H1 (cell line): Measurements from ENCODE around the gene SPATS2L. TPM values are rescaled to one million over a fixed set of nuclear protein-coding genes. Genes with fewer than 3 reads are reported as not detected.

Source experiments
- CTCF ChIA-PET: fragments of 300-600 bp; sonication (Branson Sonifier 250); formaldehyde crosslinking; loops from one replicate; lab custom pipeline; 2021; ENCODE audit not compliant: partially characterized antibody; lab: Charles Lee
- POLR2A ChIA-PET: fragments of 300-600 bp; sonication (Branson Sonifier 250); formaldehyde crosslinking; loops from one replicate; lab custom pipeline; 2021; ENCODE audit warnings: inconsistent platforms; ENCODE audit not compliant: partially characterized antibody; lab: Charles Lee
- DNase-seq, 2 experiments: peaks; one replicate each; pipeline versions ENCODE4 v3.0.0 to v3.0.0-alpha.2; 2010 to 2022; ENCODE audit warnings: low spot score in 2 of 2, low read depth in 1 of 2, mixed read lengths in 1 of 2
- FAIRE-seq: peaks from 2 replicates; lab custom pipeline; 2011; peaks lifted over from hg19 to GRCh38; lab: Jason Lieb, UNC
- H2AFZ ChIP-seq: 2 replicates; pipeline ENCODE4 v1.8.1; 2012; ENCODE audit warnings: low read length, inconsistent platforms
- H2AK5ac ChIP-seq: 2 replicates; pipeline ENCODE4 v1.6.1; 2013; ENCODE audit warnings: low read depth, low read length
- H2BK120ac ChIP-seq: replicated peaks from 2 replicates; pipeline ENCODE3; 2013; ENCODE audit warnings: low read depth, low read length, inconsistent platforms
- H2BK12ac ChIP-seq: 2 replicates; pipeline ENCODE4 v1.6.1; 2013; ENCODE audit warnings: low read depth, low read length
- H2BK15ac ChIP-seq: 2 replicates; pipeline ENCODE4 v1.6.1; 2013; ENCODE audit warnings: low read length
- H2BK20ac ChIP-seq: 2 replicates; pipeline ENCODE4 v1.6.1; 2013; ENCODE audit warnings: low read length
- H2BK5ac ChIP-seq: 2 replicates; pipeline ENCODE4 v1.6.1; 2013; ENCODE audit warnings: low read depth, low read length
- H3K14ac ChIP-seq: 2 replicates; pipeline ENCODE4 v1.6.1; 2013; ENCODE audit warnings: inconsistent platforms; ENCODE audit not compliant: insufficient read length
- H3K18ac ChIP-seq: 2 replicates; pipeline ENCODE4 v1.6.1; 2013; ENCODE audit warnings: low read length; ENCODE audit errors: extremely low read depth
- H3K23ac ChIP-seq: 2 replicates; pipeline ENCODE4 v1.6.1; 2013; ENCODE audit warnings: inconsistent platforms; ENCODE audit not compliant: insufficient read length
- H3K23me2 ChIP-seq: 2 replicates; pipeline ENCODE4 v1.6.1; 2013; ENCODE audit warnings: low read depth, low read length
- H3K27ac ChIP-seq: 2 replicates; pipeline ENCODE4 v1.6.1; 2011; ENCODE audit warnings: low read depth, low read length, inconsistent platforms
- H3K27me3 ChIP-seq, 4 experiments: replicated peaks in 1 of 4; 1 replicate in 1 of 4; 2 replicates in 3 of 4; pipeline versions ENCODE4 v1.6.1 to v1.8.1; 2011 to 2013; ENCODE audit warnings: low read length in 3 of 4, mild to moderate bottlenecking in 3 of 4, inconsistent platforms in 2 of 4, mixed read lengths in 2 of 4, moderate library complexity in 1 of 4; ENCODE audit not compliant: control insufficient read depth in 3 of 4, insufficient read depth in 3 of 4; ENCODE audit errors: extremely low read depth in 1 of 4
- H3K36me3 ChIP-seq, 4 experiments: 2 replicates each; pipeline versions ENCODE4 v1.6.1 to v1.8.1; 2011 to 2013; ENCODE audit warnings: mild to moderate bottlenecking in 4 of 4, low read length in 3 of 4, moderate library complexity in 2 of 4, control low read depth in 1 of 4, inconsistent platforms in 1 of 4; ENCODE audit not compliant: insufficient read depth in 4 of 4, control insufficient read depth in 2 of 4
- H3K4ac ChIP-seq: replicated peaks from 2 replicates; pipeline ENCODE3; 2013; ENCODE audit warnings: low read length, low read depth, mixed read lengths, inconsistent platforms; ENCODE audit not compliant: insufficient read length
- H3K4me1 ChIP-seq, 4 experiments: replicated peaks in 1 of 4; 1 replicate in 1 of 4; 2 replicates in 3 of 4; pipeline versions ENCODE4 v1.6.1 to v1.8.1; 2011 to 2013; ENCODE audit warnings: low read length in 3 of 4, inconsistent platforms in 2 of 4, mixed read lengths in 1 of 4; ENCODE audit not compliant: insufficient read depth in 4 of 4, control insufficient read depth in 3 of 4
- H3K4me2 ChIP-seq, 2 experiments: 2 replicates each; pipeline versions ENCODE4 v1.6.1 to v1.8.1; 2011 to 2013; ENCODE audit warnings: low read depth in 2 of 2, low read length in 2 of 2, control low read depth in 1 of 2, inconsistent platforms in 1 of 2, mild to moderate bottlenecking in 1 of 2; ENCODE audit not compliant: insufficient read depth in 1 of 2
- H3K4me3 ChIP-seq, 4 experiments: fragments of 200-600, 300-600 bp in 1 of 4; sonication (generic), shearing (Covaris generic), sonication (Bioruptor Twin) in 1 of 4; 2 replicates each; pipeline versions ENCODE4 v1.5.1 to v1.8.1; 2011 to 2016; ENCODE audit warnings: low read length in 4 of 4, low read depth in 3 of 4, control low read depth in 2 of 4, inconsistent platforms in 2 of 4, mild to moderate bottlenecking in 2 of 4, mixed read lengths in 1 of 4, moderate library complexity in 1 of 4; ENCODE audit not compliant: insufficient read depth in 2 of 4; ENCODE audit errors: extremely low read depth in 1 of 4
- H3K56ac ChIP-seq: replicated peaks from 2 replicates; pipeline ENCODE3; 2013; ENCODE audit warnings: low read depth, mild to moderate bottlenecking, mixed read lengths, low read length, inconsistent platforms; ENCODE audit not compliant: insufficient read length
- H3K79me1 ChIP-seq: 2 replicates; pipeline ENCODE4 v1.6.1; 2013; ENCODE audit warnings: low read depth, low read length, control low read depth
- H3K79me2 ChIP-seq, 2 experiments: 2 replicates each; pipeline versions ENCODE4 v1.6.1 to v1.8.1; 2012 to 2013; ENCODE audit warnings: low read length in 2 of 2, mild to moderate bottlenecking in 2 of 2, inconsistent platforms in 1 of 2; ENCODE audit not compliant: insufficient read depth in 2 of 2, control insufficient read depth in 1 of 2
- H3K9ac ChIP-seq, 4 experiments: replicated peaks in 1 of 4; 1 replicate in 1 of 4; 2 replicates in 3 of 4; pipeline versions ENCODE4 v1.6.1 to v1.8.1; 2011 to 2013; ENCODE audit warnings: low read depth in 3 of 4, low read length in 3 of 4, control low read depth in 2 of 4, mild to moderate bottlenecking in 2 of 4, moderate library complexity in 2 of 4, inconsistent platforms in 1 of 4; ENCODE audit errors: extremely low read depth in 1 of 4
- H3K9me3 ChIP-seq, 2 experiments: 2 replicates each; pipeline versions ENCODE4 v1.6.1 to v1.8.1; 2012 to 2013; ENCODE audit warnings: mild to moderate bottlenecking in 2 of 2, moderate library complexity in 2 of 2, control low read depth in 1 of 2, inconsistent platforms in 1 of 2, low read depth in 1 of 2, low read length in 1 of 2, mixed read lengths in 1 of 2; ENCODE audit not compliant: insufficient read depth in 2 of 2
- H4K20me1 ChIP-seq, 2 experiments: replicated peaks in 1 of 2; 2 replicates each; pipeline versions ENCODE3 to v1.8.1; 2011 to 2013; ENCODE audit warnings: inconsistent platforms in 2 of 2, low read length in 2 of 2, mild to moderate bottlenecking in 1 of 2; ENCODE audit not compliant: insufficient read depth in 2 of 2, control insufficient read depth in 1 of 2
- H4K5ac ChIP-seq: 2 replicates; pipeline ENCODE4 v1.6.1; 2013; ENCODE audit warnings: low read length, low read depth, mixed read lengths, inconsistent platforms; ENCODE audit not compliant: insufficient read length
- H4K8ac ChIP-seq: 2 replicates; pipeline ENCODE4 v1.8.0; 2013; ENCODE audit warnings: mild to moderate bottlenecking, moderate library complexity, low read length, inconsistent platforms; ENCODE audit not compliant: insufficient read depth; ENCODE audit errors: extremely low read depth
- H4K91ac ChIP-seq: replicated peaks from 2 replicates; pipeline ENCODE3; 2013; ENCODE audit warnings: low read length, mixed read lengths, inconsistent platforms; ENCODE audit not compliant: insufficient read length
- CEBPB ChIP-seq: IDR thresholded peaks from 2 replicates; pipeline ENCODE4 v1.6.1; 2012; ENCODE audit warnings: low read depth, low read length
- WGBS, 2 experiments: shearing (Covaris generic) in 1 of 2; methylation state at CpG; one replicate each; pipeline versions ENCODE4 v1.1.6 to v1.1.7; 2013 to 2015; ENCODE audit warnings: low lambda C conversion rate in 2 of 2, mixed read lengths in 2 of 2, inconsistent platforms in 1 of 2, low coverage in 1 of 2, missing lambda C conversion rate in 1 of 2; ENCODE audit not compliant: insufficient replicate concordance in 2 of 2, insufficient coverage in 1 of 2, insufficient read length in 1 of 2; ENCODE audit errors: extremely low coverage in 1 of 2, missing lambda C conversion rate in 1 of 2; 5-methylcytosine and 5-hydroxymethylcytosine counted together
- polyA plus RNA-seq, 7 experiments: library from polyadenylated mRNA; depleted of rRNA in 3 of 7; stranded (reverse) in 5 of 7; unstranded in 2 of 7; fragments of >200 nt in 5 of 7; fragments of 200-250 nt in 2 of 7; gene quantifications; 1 replicate in 5 of 7; 2 replicates in 1 of 7; 4 replicates in 1 of 7; pipeline versions ENCODE4 v1.2.1 to v1.2.3, GENCODE V29; 2011 to 2013; ENCODE audit warnings: missing spikeins in 2 of 7, mixed read lengths in 2 of 7
- total RNA-seq: library from RNA; stranded (reverse); fragmentation: NEBNext Ultra II Directional; extraction: Animal tissue kit (Norgen Biotek cat#: 25700); gene quantifications from 2 replicates; pipeline ENCODE4 v1.2.1, GENCODE V29; 2021
- TF ChIP-seq, protein P1 (sequence below): IDR thresholded peaks from 2 replicates; pipeline ENCODE4 v1.6.1; 2012; ENCODE audit warnings: inconsistent platforms

SPATS2L gene
- total and polyA plus RNA-seq, 2 of the 8 experiments (the other 6 are each of a cell fraction or from before 2014, with no cell fraction given) = 67.3 to 189 TPM

DNA sequence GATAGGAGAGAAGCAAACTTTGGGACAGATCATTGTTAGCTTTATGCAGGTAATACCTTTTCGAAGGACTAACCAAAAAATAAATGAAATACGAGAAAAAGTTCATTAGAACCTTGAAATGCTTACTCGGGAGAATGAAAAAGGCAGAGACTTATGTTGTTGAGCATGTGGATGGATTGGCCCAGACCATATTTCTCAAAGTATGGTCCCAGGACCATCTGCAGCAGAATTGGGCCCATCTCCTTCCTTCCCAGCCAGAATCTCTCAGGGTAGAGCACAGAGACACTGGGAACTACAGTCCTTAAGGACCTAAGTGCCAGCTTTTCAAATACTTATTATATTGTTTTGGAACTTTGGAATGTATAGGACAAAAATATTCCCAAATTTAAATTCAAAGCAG is 152.6 kb downstream of the SPATS2L start:
- Histone ChIP-seq H3K79me1 (no peaks in the 10 kb centered on the region), H3K18ac (no peak overlapping the region), H2BK15ac (no peak overlapping the region)
- TF ChIP-seq, protein P1, sequence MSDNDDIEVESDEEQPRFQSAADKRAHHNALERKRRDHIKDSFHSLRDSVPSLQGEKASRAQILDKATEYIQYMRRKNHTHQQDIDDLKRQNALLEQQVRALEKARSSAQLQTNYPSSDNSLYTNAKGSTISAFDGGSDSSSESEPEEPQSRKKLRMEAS = no peak
- no peak for TF ChIP-seq CEBPB
- TF ChIP-seq, all 59 proteins: peak for 0
- no peak overlapping the region for H4K8ac ChIP-seq
- FAIRE-seq (no peak), DNase-seq (no peak)
- no peaks in the 10 kb centered on the region for H3K79me2 ChIP-seq
- no peak overlapping the region for H2BK120ac ChIP-seq
- POLR2A ChIA-PET = no interaction called here
- 76% methylated on average over 3 of the region's 3 CpGs; no CpG with 5 or more reads in 1 of the 2 experiments for WGBS, 2 experiments
- H3K9ac ChIP-seq = no peak overlapping the region
- H2BK12ac ChIP-seq = no peak overlapping the region
- no peaks in the 10 kb centered on the region for H4K20me1 ChIP-seq
- no peak overlapping the region for H2BK5ac ChIP-seq
- no peak overlapping the region for H3K27ac ChIP-seq
- peaks cover 0 to under 1% (median 0%) of the 10 kb centered on the region in 4 experiments; a peak in 2 of 7 replicates for H3K4me1 ChIP-seq
- H3K9me3 ChIP-seq = no peaks in the 10 kb centered on the region
- no peak overlapping the region for H3K4me2 ChIP-seq
- no peak overlapping the region for H4K5ac ChIP-seq
- peaks cover 3 to 41% (median 28%) of the 10 kb centered on the region in 4 experiments; a peak in 7 of 8 replicates for H3K36me3 ChIP-seq
- H2BK20ac ChIP-seq = no peak overlapping the region
- H2AFZ ChIP-seq = no peak overlapping the region
- H3K4me3 ChIP-seq = no peak overlapping the region
- H2AK5ac ChIP-seq = no peak overlapping the region
- CTCF ChIA-PET = interaction anchor here (0.5 to 1.8 kb wide), 2 partner anchors 12 to 20 kb away, joined by 3 to 8 read pairs; no protein-coding TSS in a partner anchor
- H4K91ac ChIP-seq = no peak overlapping the region
- no peak overlapping the region for H3K23ac ChIP-seq
- H3K27me3 ChIP-seq = no peaks in the 10 kb centered on the region
- H3K56ac ChIP-seq = no peak overlapping the region
- H3K23me2 ChIP-seq = no peaks in the 10 kb centered on the region
- H3K14ac ChIP-seq = no peak overlapping the region
- H3K4ac ChIP-seq = no peak overlapping the region
